ENCODE data around the gene WDTC1.

DNA sequence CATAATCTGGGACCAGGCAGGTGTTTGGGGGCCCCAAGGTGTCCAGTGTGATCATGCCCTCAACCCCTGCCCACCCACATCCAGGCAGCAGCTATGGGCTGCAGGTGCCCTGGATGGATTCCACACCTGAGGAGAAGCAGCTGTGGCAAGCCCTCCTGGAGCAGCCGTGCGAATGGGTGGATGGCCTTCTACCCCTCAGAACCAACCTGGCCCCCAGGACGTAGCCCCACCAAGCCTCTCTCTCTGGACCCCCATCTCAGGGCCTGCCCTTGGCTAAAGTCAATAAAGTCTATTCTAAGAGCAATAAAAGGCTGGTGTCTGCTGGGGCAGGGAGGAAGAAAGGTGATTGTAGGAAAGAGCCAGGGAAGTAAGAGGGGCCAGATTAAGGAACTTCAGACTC is 119.2 kb downstream of the WDTC1 start:
- no peak for TF ChIP-seq SIN3A (IDR thresholded peaks at IDR 0.05; ENCODE audit: borderline replicate concordance, insufficient read depth, low read length)
- no peak for TF ChIP-seq POLR2AphosphoS5 (IDR thresholded peaks at IDR 0.05; ENCODE audit: low read depth, low read length)

Measured in PFSK-1 (cell line).